Measurements from ENCODE around the gene KLF2.

DNA sequence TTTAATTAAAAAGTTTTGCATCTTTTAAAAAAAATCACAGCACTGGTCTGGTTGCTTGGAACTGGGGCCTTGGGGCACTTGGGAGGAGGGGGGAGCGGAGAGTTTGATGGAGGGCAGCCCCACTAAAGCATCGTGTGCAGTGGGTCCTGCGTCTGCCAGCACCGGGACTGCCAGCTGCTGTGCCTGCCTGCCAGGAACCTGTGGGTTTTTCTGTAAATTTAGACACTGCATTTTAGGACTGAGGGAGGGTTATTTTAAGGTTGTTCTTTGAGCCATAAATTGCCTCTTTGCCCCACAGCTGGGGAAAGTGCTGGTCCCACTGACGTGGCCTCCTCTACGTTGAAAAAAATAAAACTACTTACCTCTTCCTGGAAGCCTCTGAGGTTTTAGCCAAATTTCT lies 2.9 kb downstream of the KLF2 start:
- TF ChIP-seq, protein P1, sequence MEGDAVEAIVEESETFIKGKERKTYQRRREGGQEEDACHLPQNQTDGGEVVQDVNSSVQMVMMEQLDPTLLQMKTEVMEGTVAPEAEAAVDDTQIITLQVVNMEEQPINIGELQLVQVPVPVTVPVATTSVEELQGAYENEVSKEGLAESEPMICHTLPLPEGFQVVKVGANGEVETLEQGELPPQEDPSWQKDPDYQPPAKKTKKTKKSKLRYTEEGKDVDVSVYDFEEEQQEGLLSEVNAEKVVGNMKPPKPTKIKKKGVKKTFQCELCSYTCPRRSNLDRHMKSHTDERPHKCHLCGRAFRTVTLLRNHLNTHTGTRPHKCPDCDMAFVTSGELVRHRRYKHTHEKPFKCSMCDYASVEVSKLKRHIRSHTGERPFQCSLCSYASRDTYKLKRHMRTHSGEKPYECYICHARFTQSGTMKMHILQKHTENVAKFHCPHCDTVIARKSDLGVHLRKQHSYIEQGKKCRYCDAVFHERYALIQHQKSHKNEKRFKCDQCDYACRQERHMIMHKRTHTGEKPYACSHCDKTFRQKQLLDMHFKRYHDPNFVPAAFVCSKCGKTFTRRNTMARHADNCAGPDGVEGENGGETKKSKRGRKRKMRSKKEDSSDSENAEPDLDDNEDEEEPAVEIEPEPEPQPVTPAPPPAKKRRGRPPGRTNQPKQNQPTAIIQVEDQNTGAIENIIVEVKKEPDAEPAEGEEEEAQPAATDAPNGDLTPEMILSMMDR (IDR thresholded peaks at IDR 0.05) = no peak
- no peak for TF ChIP-seq POLR2A (IDR thresholded peaks at IDR 0.05)
- no peak for TF ChIP-seq POLR2AphosphoS5 (IDR thresholded peaks at IDR 0.05; ENCODE audit: insufficient read depth in 1 of 2, low read depth in 1 of 2)
